Measurements from ENCODE around the gene DLGAP1.

- TF ChIP-seq, protein P1, sequence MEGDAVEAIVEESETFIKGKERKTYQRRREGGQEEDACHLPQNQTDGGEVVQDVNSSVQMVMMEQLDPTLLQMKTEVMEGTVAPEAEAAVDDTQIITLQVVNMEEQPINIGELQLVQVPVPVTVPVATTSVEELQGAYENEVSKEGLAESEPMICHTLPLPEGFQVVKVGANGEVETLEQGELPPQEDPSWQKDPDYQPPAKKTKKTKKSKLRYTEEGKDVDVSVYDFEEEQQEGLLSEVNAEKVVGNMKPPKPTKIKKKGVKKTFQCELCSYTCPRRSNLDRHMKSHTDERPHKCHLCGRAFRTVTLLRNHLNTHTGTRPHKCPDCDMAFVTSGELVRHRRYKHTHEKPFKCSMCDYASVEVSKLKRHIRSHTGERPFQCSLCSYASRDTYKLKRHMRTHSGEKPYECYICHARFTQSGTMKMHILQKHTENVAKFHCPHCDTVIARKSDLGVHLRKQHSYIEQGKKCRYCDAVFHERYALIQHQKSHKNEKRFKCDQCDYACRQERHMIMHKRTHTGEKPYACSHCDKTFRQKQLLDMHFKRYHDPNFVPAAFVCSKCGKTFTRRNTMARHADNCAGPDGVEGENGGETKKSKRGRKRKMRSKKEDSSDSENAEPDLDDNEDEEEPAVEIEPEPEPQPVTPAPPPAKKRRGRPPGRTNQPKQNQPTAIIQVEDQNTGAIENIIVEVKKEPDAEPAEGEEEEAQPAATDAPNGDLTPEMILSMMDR (IDR thresholded peaks at IDR 0.05; ENCODE audit: low read depth, low read length), result no peak
- no peak for TF ChIP-seq POLR2A (IDR thresholded peaks at IDR 0.05; ENCODE audit: extremely low read depth, insufficient read length)
Observed at GRCh38 chr18:4311136-4311535, 144.0 kb downstream of the DLGAP1 start.

All from NB4 (cell line).